ENCODE measurements around the gene KRTAP1-5.

- TF ChIP-seq BRCA1 (IDR thresholded peaks at IDR 0.05; ENCODE audit: low read depth, low read length) (no peak), CHD2 (IDR thresholded peaks at IDR 0.05; ENCODE audit: borderline replicate concordance, low read depth, low read length) (no peak), MTA2 (IDR thresholded peaks at IDR 0.05; ENCODE audit: low read depth) (no peak), KLF5 (IDR thresholded peaks at IDR 0.05; ENCODE audit: partially characterized antibody) (no peak), ZBTB11 (CRISPR knock-in tag; IDR thresholded peaks at IDR 0.05) (no peak), POLR2AphosphoS2 (IDR thresholded peaks at IDR 0.05; ENCODE audit: low read depth, low read length) (no peak), GABPA (IDR thresholded peaks at IDR 0.05; ENCODE audit: low read depth) (no peak), POLR2A (IDR thresholded peaks at IDR 0.05; ENCODE audit: low read depth, low read length) (no peak), CTCF (IDR thresholded peaks at IDR 0.05 in 2 of 3, conservative IDR thresholded peaks at IDR 0.05 in 1 of 3; ENCODE audit: control insufficient read depth in 2 of 3, extremely low read depth in 1 of 3, insufficient read depth in 1 of 3, low read depth in 3 of 3, low read length in 3 of 3) (no peak), KDM1A (IDR thresholded peaks at IDR 0.05; ENCODE audit: borderline replicate concordance) (no peak), TAF1 (IDR thresholded peaks at IDR 0.05; ENCODE audit: borderline replicate concordance, low read depth, low read length) (no peak)
These were observed 22.1 kb upstream of the KRTAP1-5 start for GRCh38 chr17:41049110-41049509.

All from GM12878 (cell line).